Thoracic aorta (tissue), 2 donors: ENCODE measurements around the gene TSPAN5. TPM values are rescaled to one million over a fixed set of nuclear protein-coding genes. Genes with fewer than 3 reads are reported as not detected.

Experiments
- ATAC-seq: fragments of 150-250 bp; one replicate; pipeline ENCODE4 v1.8.0; 2017; ENCODE audit warnings: low read depth; ENCODE audit not compliant: insufficient number of reproducible peaks, low FRiP score
- DNase-seq: peaks from one replicate; pipeline ENCODE4 v3.0.0-alpha.2; 2020; ENCODE audit warnings: low spot score
- H3K27ac ChIP-seq, 2 donors: fragments of 200-600 bp; sonication (generic); 1 replicate in 1 of 2; 2 replicates in 1 of 2; pipeline ENCODE4 v1.5.1; 2016; ENCODE audit warnings: mild to moderate bottlenecking in 2 of 2, moderate library complexity in 2 of 2
- H3K27me3 ChIP-seq: fragments of 200-600 bp; sonication (generic); replicated peaks from 2 replicates; pipeline ENCODE4 v1.6.0; 2016; ENCODE audit warnings: mild to moderate bottlenecking; ENCODE audit not compliant: insufficient read depth
- H3K36me3 ChIP-seq: fragments of 200-600 bp; sonication (generic); one replicate; pipeline ENCODE4 v1.5.1; 2016
- H3K4me1 ChIP-seq, 2 donors: fragments of 200-600 bp; sonication (generic); 1 replicate in 1 of 2; 2 replicates in 1 of 2; pipeline versions ENCODE4 v1.5.1 to v1.6.0; 2016; ENCODE audit warnings: low read depth in 2 of 2, mild to moderate bottlenecking in 1 of 2; ENCODE audit not compliant: control insufficient read depth in 1 of 2
- H3K4me3 ChIP-seq: fragments of 200-600 bp; sonication (generic); 2 replicates; pipeline ENCODE4 v1.5.1; 2016; ENCODE audit warnings: mild to moderate bottlenecking
- H3K9me3 ChIP-seq: fragments of 200-600 bp; sonication (generic); 2 replicates; pipeline ENCODE4 v1.5.1; 2016
- CTCF ChIP-seq: fragments of 200-600 bp; sonication (generic); IDR thresholded peaks from one replicate; pipeline ENCODE4 v1.5.1; 2019; ENCODE audit warnings: antibody characterized with exemption
- total RNA-seq, 2 donors: library from RNA; depleted of rRNA; stranded (reverse); fragments of >200 nt; gene quantifications; one replicate each; pipeline versions ENCODE4 v1.1.0 to v1.2.3, GENCODE V29; 2016

Gene TSPAN5
- total RNA-seq, 2 donors from 2014 or later: 7.7 to 11.4 TPM

DNA sequence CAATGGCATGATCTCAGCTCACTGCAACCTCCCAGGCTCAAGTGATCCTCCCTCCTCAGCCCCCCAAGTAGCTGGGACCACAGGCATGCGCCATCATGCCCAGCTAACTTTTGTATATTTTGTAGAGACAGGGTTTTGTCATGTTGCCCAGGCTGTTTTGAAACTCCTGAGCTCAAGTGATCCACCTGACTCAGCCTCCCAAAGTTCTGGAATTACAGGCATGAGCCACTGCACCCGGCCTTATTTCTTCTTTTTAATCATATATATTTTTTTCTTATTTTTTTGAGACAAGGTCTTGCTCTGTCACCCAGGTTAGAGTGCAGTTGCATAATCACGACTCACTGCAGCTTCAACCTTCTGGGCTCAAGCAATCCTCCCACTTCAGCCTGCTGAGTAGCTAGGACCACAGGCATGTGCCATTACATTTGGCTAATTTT is 184.0 kb downstream of the TSPAN5 start:
- Histone ChIP-seq H3K27ac (no peak overlapping the region), H3K9me3 (no peaks in the 10 kb centered on the region), H3K36me3 (no peaks in the 10 kb centered on the region), H3K4me3 (no peak overlapping the region), H3K4me1 (no peaks in the 10 kb centered on the region), H3K27me3 (no peaks in the 10 kb centered on the region)
- TF ChIP-seq CTCF: no peak
- ATAC-seq (no peak), DNase-seq (no peak)

GRCh38 chr4:98473046-98473445 is 185.4 kb downstream of the TSPAN5 start:
- DNase-seq (no peak), ATAC-seq (no peak)
- Histone ChIP-seq H3K9me3 (no peaks in the 10 kb centered on the region), H3K27me3 (no peaks in the 10 kb centered on the region), H3K27ac (no peak overlapping the region), H3K36me3 (no peaks in the 10 kb centered on the region), H3K4me3 (no peak overlapping the region), H3K4me1 (peaks cover 7% of the 10 kb centered on the region in 2 donors)
- no peak for TF ChIP-seq CTCF

GRCh38 chr4:98470831-98471230 is 187.6 kb downstream of the TSPAN5 start:
- H3K9me3 ChIP-seq: no peaks in the 10 kb centered on the region
- no peaks in the 10 kb centered on the region for H3K27me3 ChIP-seq
- H3K4me3 ChIP-seq: no peak overlapping the region
- no peak for TF ChIP-seq CTCF
- DNase-seq: no peak
- no peak overlapping the region for H3K27ac ChIP-seq
- no peaks in the 10 kb centered on the region for H3K36me3 ChIP-seq
- ATAC-seq: no peak
- peaks cover 10 to 12% of the 10 kb centered on the region in 2 donors for H3K4me1 ChIP-seq

- ATAC-seq: no peak
- peaks cover 10 to 12% of the 10 kb centered on the region in 2 donors for H3K4me1 ChIP-seq
- H3K27me3 ChIP-seq: no peaks in the 10 kb centered on the region
- H3K36me3 ChIP-seq: no peaks in the 10 kb centered on the region
- no peak overlapping the region for H3K27ac ChIP-seq
- DNase-seq: no peak
- no peak for TF ChIP-seq CTCF
- H3K4me3 ChIP-seq: no peak overlapping the region
- no peaks in the 10 kb centered on the region for H3K9me3 ChIP-seq
Measured at GRCh38 chr4:98470366-98470765, 188.0 kb downstream of the TSPAN5 start.

DNA sequence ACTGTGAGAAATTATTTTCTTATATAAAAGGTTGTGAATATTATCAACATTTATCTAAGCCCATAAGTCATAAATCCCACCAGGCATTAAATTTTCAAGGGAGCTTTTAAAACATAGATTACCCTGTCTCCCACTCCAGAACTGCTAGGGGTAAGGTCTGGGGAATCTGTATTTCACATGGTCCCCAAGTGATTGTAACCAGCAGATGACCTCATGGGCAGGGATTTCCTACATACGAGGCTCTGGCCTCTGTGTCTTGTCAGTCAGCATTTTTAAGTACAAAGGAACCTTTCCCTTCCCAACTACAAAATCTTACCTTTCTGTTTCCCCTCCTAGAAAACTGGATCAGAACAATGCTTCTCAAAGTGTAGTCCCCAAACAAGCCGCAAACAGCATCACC is 188.6 kb downstream of the TSPAN5 start:
- DNase-seq (no peak), ATAC-seq (no peak)
- Histone ChIP-seq H3K27me3 (no peaks in the 10 kb centered on the region), H3K36me3 (no peaks in the 10 kb centered on the region), H3K9me3 (no peaks in the 10 kb centered on the region), H3K4me1 (peaks cover 10 to 12% of the 10 kb centered on the region in 2 donors), H3K4me3 (no peak overlapping the region), H3K27ac (no peak overlapping the region)
- no peak for TF ChIP-seq CTCF
